Bronchial epithelial cell (primary cell): ENCODE data around the gene KLF7. TPM values are rescaled to one million over a fixed set of nuclear protein-coding genes. Genes with fewer than 3 reads are reported as not detected.
A peak's percentile ranks its signal among the peaks of the same experiment; 100 is the strongest.

Source experiments
- DNase-seq: peaks from one replicate; pipeline ENCODE4 v3.0.0-alpha.2; 2010; ENCODE audit warnings: low read depth
- FAIRE-seq: peaks from 2 replicates; lab custom pipeline; 2011; peaks lifted over from hg19 to GRCh38; lab: Jason Lieb, UNC
- H3K27me3 ChIP-seq: 2 replicates; pipeline ENCODE4 v1.5.1; 2011; ENCODE audit warnings: low read length; ENCODE audit not compliant: control insufficient read depth, insufficient read depth
- H3K36me3 ChIP-seq: 2 replicates; pipeline ENCODE4 v1.5.1; 2011; ENCODE audit warnings: low read length; ENCODE audit not compliant: control insufficient read depth, insufficient read depth
- H3K4me3 ChIP-seq: 2 replicates; pipeline ENCODE4 v1.5.1; 2011; ENCODE audit warnings: mild to moderate bottlenecking, low read depth, low read length, control low read depth
- total RNA-seq: library from RNA; depleted of rRNA; stranded (reverse); fragments of >200 nt; gene quantifications from 2 replicates; pipeline ENCODE4 v1.2.1, GENCODE V29; 2014
- TF ChIP-seq, protein P1 (sequence below): IDR thresholded peaks from 2 replicates; pipeline ENCODE4 v1.5.1; 2011; ENCODE audit warnings: mild to moderate bottlenecking, moderate library complexity, low read length, control low read depth, inconsistent platforms; ENCODE audit not compliant: insufficient read depth, severe bottlenecking

Gene KLF7
- total RNA-seq, 1 donor from 2014 or later: 40.5 TPM

DNA sequence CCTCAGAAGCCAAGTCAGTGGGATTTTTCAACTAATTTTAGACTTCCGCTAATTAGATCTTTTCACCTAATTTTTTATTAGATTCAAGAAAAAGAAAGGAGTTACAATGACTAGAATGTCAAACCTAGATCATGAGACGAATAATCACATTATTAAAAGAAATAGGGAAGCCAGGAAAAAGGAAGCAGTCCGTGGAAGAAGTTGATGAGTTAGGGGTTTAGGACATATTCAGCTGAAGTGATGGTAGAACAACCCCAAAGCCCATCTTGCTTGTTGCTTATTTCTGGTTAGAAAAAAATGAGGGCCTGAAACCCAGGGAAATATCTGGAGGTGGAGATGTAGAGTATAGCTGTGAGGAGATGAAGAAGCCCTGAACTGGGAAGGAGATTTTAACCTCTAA lies 8.0 kb downstream of the KLF7 start:
- TF ChIP-seq, protein P1, sequence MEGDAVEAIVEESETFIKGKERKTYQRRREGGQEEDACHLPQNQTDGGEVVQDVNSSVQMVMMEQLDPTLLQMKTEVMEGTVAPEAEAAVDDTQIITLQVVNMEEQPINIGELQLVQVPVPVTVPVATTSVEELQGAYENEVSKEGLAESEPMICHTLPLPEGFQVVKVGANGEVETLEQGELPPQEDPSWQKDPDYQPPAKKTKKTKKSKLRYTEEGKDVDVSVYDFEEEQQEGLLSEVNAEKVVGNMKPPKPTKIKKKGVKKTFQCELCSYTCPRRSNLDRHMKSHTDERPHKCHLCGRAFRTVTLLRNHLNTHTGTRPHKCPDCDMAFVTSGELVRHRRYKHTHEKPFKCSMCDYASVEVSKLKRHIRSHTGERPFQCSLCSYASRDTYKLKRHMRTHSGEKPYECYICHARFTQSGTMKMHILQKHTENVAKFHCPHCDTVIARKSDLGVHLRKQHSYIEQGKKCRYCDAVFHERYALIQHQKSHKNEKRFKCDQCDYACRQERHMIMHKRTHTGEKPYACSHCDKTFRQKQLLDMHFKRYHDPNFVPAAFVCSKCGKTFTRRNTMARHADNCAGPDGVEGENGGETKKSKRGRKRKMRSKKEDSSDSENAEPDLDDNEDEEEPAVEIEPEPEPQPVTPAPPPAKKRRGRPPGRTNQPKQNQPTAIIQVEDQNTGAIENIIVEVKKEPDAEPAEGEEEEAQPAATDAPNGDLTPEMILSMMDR: no peak
- H3K36me3 ChIP-seq: peaks cover 7% of the 10 kb centered on the region

DNA sequence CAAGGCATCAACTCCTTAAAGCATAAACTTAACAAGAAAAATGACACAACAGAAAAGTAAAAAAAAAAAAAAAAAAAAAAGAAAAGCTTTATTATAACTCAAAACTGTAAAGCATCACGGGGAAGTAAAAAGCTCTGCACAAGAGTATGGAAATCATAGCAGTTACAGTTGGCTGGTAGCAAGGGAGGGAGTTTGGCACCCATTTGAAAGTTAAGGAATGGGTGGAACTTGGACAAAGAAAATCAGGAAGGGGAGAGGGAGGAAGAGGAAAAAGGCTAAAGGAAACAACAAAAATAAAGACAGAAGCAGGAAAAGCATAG lies 8.6 kb downstream of the KLF7 start:
- DNase-seq: no peak
- TF ChIP-seq, protein P1: no peak
- peaks cover 5% of the 10 kb centered on the region for H3K36me3 ChIP-seq
- H3K4me3 ChIP-seq: no peak overlapping the region
- FAIRE-seq: no peak
- no peaks in the 10 kb centered on the region for H3K27me3 ChIP-seq

More for the DNA sequence above, 8.0 kb downstream of the KLF7 start:
- no peak for FAIRE-seq
- Histone ChIP-seq H3K4me3 (no peak overlapping the region), H3K27me3 (no peaks in the 10 kb centered on the region)
- no peak for DNase-seq

DNA sequence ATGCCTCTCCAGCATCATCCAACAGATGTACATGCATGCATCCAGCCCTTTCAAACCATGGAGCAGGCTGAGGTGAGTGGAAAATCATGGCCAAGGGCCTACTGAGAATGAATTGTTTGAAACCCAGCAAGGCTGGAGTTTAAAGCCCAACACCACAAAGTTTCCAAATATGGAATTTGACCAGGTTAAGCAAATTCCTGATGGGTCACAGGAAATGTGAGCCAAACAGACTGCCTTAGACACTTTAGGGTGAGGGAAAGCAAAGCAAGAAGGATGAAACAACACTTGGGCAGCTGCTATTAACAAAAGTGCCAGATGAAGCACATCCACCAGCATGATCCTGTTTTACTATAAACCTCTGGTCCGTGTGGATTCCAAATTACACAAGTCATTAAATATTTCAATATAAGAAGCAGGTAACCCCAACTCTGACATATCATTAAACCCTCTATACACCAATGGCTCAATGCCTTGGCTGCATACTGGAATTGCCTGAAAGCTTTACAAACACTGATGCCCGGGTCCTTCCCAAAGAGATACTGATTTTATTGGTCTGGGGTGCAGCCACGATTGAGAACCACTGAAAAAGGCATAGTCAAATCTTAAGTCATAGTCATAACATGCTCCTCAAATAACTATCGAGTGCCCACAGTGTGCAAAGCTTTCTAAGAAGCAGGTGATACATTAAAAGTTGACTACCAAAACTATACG lies 9.1 kb downstream of the KLF7 start:
- H3K4me3 ChIP-seq: no peak overlapping the region
- no peaks in the 10 kb centered on the region for H3K27me3 ChIP-seq
- FAIRE-seq (no peak), DNase-seq (no peak)
- H3K36me3 ChIP-seq: peaks cover 5% of the 10 kb centered on the region
- TF ChIP-seq, protein P1: no peak

DNA sequence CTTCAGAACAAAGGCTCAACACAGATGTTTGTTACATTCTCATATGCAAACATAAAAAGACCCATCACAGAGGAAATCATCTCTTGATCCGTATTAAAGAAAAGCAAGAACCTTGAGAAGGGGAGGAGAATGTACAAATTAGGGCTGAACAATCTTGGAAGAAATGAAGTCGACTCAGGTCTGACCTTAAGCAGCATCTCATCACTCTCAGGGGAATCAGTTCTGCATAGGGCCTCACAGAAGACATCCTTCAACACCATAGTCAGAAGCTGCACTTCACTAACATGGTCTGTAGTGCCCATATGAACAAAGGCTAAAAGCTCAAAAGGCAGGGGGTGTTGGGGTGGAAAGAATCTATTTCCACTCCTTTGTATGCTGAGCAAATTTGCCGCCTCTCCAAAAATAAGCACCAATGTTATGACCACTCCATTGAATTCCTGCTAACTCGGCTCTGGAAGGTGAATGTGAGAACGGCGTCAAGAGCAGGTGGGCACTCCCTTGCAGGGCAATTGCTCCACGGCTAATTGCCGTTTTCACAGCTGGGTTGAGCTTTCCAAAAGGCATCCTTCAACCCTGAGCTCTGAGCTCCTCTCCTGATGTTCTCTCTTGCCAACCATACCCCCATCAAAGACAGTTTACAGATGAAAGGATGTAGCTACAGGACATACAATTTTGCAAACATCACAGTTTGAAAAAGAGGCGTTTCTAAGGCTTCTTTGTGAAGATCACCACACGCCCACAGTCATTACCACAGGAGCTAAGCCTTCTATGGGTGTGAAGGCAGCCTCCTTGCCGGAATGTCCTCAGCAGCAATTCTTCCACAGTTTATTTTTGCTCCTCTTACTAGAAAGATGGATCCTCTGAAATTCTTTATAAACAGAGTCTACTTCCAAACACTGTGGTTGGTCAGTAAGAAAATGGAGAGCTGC lies 10.0 kb downstream of the KLF7 start:
- TF ChIP-seq, protein P1: no peak
- H3K4me3 ChIP-seq: no peak overlapping the region
- FAIRE-seq (peak; percentile 7), DNase-seq (no peak)
- H3K36me3 ChIP-seq: peaks cover 4% of the 10 kb centered on the region
- H3K27me3 ChIP-seq: no peaks in the 10 kb centered on the region

DNA sequence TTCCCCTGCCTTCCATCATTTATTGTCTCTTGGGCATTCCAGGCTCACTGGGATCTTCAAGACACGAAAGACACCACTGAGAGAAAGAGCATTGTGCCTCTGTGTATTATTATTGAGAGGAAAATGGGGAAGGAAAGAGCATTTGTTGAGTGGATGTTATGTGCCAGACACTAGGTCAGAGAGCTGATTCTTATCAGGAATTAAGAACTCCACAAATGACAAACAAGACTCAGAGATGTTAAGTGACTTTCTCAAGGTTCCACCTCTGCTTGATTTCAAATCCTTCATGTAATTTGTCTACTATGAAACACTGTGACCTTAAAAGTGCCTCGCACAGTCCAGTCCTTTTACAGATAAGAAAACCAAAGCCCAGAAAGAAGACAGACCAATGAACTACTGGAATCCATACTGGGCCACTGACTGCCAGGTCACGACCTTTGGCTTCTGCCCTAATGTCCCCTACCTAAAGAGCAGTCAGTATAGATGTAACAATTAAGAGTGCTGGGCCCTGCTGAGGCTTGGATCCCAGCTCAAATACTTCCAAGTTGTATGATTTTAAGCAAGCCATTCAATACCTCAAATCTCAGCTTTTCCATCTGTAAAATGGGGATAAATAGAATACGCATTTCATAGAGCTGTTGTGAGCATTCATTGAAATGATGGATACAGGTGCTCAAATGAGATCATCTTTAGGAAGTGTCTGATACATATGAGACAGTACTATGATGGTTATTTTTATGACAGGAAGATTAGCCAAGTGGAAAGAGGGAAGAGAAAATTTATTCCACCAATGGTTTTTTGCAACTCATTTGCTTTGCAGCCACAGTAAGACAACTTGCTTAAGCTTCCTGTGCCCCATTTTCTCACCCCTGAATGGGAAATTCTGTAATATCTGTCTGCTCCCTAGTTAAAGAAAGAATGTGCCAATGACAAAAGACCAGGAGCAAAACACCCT lies 10.9 kb downstream of the KLF7 start:
- DNase-seq: no peak
- no peak overlapping the region for H3K4me3 ChIP-seq
- no peaks in the 10 kb centered on the region for H3K27me3 ChIP-seq
- TF ChIP-seq, protein P1: no peak
- peak; percentile 87 for FAIRE-seq
- peaks cover 4% of the 10 kb centered on the region for H3K36me3 ChIP-seq
